ENCODE measurements around the gene TGDS.

GRCh38 chr13:94622344-94622743 is 26.4 kb upstream of the TGDS start:
- TF ChIP-seq CTCF (IDR thresholded peaks at IDR 0.05; ENCODE audit: low read length) (no peak), EZH2phosphoT487 (IDR thresholded peaks at IDR 0.05; ENCODE audit: low read length) (no peak), EZH2 (optimal IDR thresholded peaks at IDR 0.05; ENCODE audit: low read depth, low read length) (no peak)

Data from MM.1S (cell line).